ENCODE measurements around the gene GEMIN4. TPM values are rescaled to one million over a fixed set of nuclear protein-coding genes. Genes with fewer than 3 reads are reported as not detected.

The GEMIN4 gene
- total and polyA plus RNA-seq, 4 donors: 2.8 to 7.0 (median 5.9) TPM

GRCh38 chr17:799261-799660 is 47.2 kb upstream of the GEMIN4 start:
- no peak overlapping the region for H3K9ac ChIP-seq (ENCODE audit: low read depth in 1 of 2, low read length in 2 of 2)
- H3K27ac ChIP-seq (ENCODE audit: low read depth in 1 of 2, low read length in 2 of 2): no peak overlapping the region
- no peaks in the 10 kb centered on the region for H3K36me3 ChIP-seq (ENCODE audit: control insufficient read depth in 4 of 4, insufficient read depth in 3 of 4, low read depth in 1 of 4, low read length in 3 of 4)
- TF ChIP-seq REST (IDR thresholded peaks at IDR 0.05): no peak
- no peak for TF ChIP-seq FOXA1 (IDR thresholded peaks at IDR 0.05)
- TF ChIP-seq, protein P1, sequence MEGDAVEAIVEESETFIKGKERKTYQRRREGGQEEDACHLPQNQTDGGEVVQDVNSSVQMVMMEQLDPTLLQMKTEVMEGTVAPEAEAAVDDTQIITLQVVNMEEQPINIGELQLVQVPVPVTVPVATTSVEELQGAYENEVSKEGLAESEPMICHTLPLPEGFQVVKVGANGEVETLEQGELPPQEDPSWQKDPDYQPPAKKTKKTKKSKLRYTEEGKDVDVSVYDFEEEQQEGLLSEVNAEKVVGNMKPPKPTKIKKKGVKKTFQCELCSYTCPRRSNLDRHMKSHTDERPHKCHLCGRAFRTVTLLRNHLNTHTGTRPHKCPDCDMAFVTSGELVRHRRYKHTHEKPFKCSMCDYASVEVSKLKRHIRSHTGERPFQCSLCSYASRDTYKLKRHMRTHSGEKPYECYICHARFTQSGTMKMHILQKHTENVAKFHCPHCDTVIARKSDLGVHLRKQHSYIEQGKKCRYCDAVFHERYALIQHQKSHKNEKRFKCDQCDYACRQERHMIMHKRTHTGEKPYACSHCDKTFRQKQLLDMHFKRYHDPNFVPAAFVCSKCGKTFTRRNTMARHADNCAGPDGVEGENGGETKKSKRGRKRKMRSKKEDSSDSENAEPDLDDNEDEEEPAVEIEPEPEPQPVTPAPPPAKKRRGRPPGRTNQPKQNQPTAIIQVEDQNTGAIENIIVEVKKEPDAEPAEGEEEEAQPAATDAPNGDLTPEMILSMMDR (IDR thresholded peaks at IDR 0.05; ENCODE audit: low read depth, low read length, missing input control): no peak
- TF ChIP-seq NR2F2 (IDR thresholded peaks at IDR 0.05): no peak
- no peak for TF ChIP-seq FOXA2 (IDR thresholded peaks at IDR 0.05)
- TF ChIP-seq ZBTB33 (IDR thresholded peaks at IDR 0.05): no peak
- no peak for TF ChIP-seq TAF1 (conservative IDR thresholded peaks at IDR 0.05)
- TF ChIP-seq HNF4A (conservative IDR thresholded peaks at IDR 0.05): no peak
- no peak for TF ChIP-seq GABPA (IDR thresholded peaks at IDR 0.05 in 1 of 2, conservative IDR thresholded peaks at IDR 0.05 in 1 of 2)
- TF ChIP-seq JUND (IDR thresholded peaks at IDR 0.05): no peak
- no peak for TF ChIP-seq ATF3 (IDR thresholded peaks at IDR 0.05)
- TF ChIP-seq RXRA (IDR thresholded peaks at IDR 0.05): no peak
- no peak for TF ChIP-seq MAX (IDR thresholded peaks at IDR 0.05)
- no peak for TF ChIP-seq RAD21 (IDR thresholded peaks at IDR 0.05)
- TF ChIP-seq EGR1 (IDR thresholded peaks at IDR 0.05; ENCODE audit: low read depth in 2 of 2): no peak
- TF ChIP-seq HNF4G (IDR thresholded peaks at IDR 0.05): no peak
- no peak for TF ChIP-seq YY1 (IDR thresholded peaks at IDR 0.05)
- TF ChIP-seq SP1 (IDR thresholded peaks at IDR 0.05): no peak
- no peaks in the 10 kb centered on the region for H3K27me3 ChIP-seq (ENCODE audit: control insufficient read depth in 4 of 4, insufficient read depth in 4 of 4, low read length in 3 of 4)
- H3K4me1 ChIP-seq (ENCODE audit: control insufficient read depth in 4 of 4, insufficient read depth in 4 of 4, low read length in 3 of 4): peaks cover 0 to 7% (median 3%) of the 10 kb centered on the region in 4 donors
- no peak overlapping the region for H3K4me3 ChIP-seq (ENCODE audit: low read depth in 1 of 3, low read length in 3 of 3)
- H3K9me3 ChIP-seq (ENCODE audit: control insufficient read depth in 4 of 4, low read length in 3 of 4): no peaks in the 10 kb centered on the region
- no peak for DNase-seq (ENCODE audit: low spot score)
- WGBS: 94% methylated on average over 11 of the region's 11 CpGs
